ENCODE measurements around the gene BLZF1.
A peak's percentile ranks its signal among the peaks of the same experiment; 100 is the strongest.
"Not testable (repeated sequence)": the region's sequence is repeated elsewhere in the genome, so short reads cannot be mapped to it uniquely, and the experiment has no call there.

Gene BLZF1

DNA sequence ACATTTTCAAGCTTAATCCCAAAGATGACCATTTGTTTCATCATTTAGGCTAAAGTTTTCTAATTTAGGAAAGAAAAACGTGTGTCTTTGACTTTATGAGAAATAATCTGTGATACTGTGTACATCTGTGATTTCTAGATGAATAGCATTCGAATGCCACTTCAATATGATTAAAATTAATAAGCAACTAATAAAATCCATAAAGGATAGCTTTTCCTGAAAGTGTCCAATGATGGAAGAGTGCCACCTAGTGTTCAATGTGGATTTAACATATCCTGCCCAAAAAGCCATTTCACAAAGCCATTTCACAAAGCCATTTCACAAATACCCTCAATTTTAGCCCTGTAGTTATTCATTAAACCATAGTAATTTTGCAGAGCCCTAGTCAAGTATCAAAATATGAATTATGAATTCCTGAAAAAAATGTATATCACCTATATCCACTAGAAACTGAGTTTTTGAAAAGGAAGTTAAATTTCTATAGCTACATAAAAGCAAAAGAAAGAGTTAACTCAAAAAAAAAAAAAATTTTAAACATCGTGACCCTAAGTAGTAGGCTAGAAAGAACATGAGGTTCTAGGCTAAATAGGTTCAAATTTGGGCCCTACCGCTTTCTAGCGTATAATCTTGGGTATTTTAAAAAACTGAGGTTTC, 19.5 kb upstream of the BLZF1 start:
- peak in 1 of 3 donors; percentile 49 for DNase-seq (ENCODE audit: low read depth in 2 of 3, low spot score in 1 of 3)

DNA sequence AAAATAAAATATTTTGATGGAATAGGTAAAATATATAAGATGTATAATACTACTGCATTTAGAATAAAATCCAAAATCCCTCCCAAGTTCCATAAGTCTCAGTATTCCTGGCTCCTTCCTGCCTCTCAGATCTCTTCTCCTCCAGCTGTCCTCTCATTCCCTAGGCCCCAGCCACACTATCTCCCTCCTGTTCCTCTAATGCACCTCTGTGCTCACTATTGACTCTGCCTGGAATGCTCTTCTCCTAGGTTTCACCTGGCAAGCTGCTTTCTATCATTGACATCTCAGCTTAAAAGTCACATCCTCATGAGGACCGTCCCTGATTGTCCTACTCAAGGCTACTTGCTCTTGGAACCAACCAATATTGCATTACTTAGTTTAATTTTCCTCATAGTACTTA, 7.6 kb upstream of the BLZF1 start:
- DNase-seq (ENCODE audit: low read depth in 2 of 3, low spot score in 1 of 3), result no peak

GRCh38 chr1:169361281-169361680, 6.7 kb upstream of the BLZF1 start:
- DNase-seq (ENCODE audit: low read depth in 2 of 3, low spot score in 1 of 3), result no peak

- peak in 1 of 3 donors; percentile 20 for DNase-seq (ENCODE audit: low read depth in 2 of 3, low spot score in 1 of 3)
These were observed 4.8 kb upstream of the BLZF1 start for GRCh38 chr1:169363046-169363730.

DNA sequence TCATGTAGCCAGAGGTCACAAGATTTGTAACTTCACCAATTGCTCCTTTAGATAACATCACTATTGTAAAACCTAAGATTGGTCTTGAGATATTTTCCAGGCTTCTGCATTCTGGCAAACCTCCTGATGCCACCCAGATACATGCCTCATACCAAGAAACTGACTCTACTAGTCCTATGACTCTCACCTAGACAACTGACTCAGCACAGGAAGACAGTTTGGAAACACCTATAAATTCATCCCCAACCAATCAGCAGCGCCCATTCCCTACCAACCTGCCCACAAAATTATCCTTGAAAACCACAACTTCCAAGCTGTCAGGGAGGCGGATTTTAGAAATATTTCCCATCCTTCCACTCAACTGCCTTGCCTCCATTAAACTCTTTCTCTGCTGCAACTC, 3.0 kb upstream of the BLZF1 start:
- DNase-seq (ENCODE audit: low read depth in 2 of 3, low spot score in 1 of 3), result no peak

- no peak for DNase-seq (ENCODE audit: low read depth in 2 of 3, low spot score in 1 of 3)
These were observed 804 bp upstream of the BLZF1 start for GRCh38 chr1:169367096-169367685.

- peak in 1 of 3 donors; percentile 15 for DNase-seq (ENCODE audit: low read depth in 2 of 3, low spot score in 1 of 3)
These were observed 393 bp downstream of the BLZF1 start for GRCh38 chr1:169368406-169368769.

DNA sequence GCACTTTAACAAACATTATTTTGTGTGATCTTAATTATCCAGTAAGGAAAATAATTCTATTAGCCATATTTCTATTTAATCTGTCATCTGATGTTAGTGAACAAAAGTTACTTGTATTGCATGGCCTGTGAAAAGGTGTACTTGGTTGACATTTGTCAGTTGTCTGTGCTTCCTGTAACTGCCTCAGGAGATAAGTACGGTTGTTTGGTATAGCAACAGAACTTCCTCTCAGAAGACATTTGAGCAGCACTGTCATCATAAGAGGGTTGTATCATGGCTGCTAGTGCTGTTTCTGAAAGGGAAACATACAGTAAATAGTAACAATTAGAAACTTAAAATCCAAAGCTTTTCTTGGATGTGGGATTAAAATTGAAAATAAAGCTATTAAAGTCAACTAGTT, 3.4 kb downstream of the BLZF1 start:
- DNase-seq (ENCODE audit: low read depth in 2 of 3, low spot score in 1 of 3), result no peak

GRCh38 chr1:169381162-169381561, 13.2 kb downstream of the BLZF1 start:
- no peak for DNase-seq (ENCODE audit: low read depth in 2 of 3, low spot score in 1 of 3)

DNA sequence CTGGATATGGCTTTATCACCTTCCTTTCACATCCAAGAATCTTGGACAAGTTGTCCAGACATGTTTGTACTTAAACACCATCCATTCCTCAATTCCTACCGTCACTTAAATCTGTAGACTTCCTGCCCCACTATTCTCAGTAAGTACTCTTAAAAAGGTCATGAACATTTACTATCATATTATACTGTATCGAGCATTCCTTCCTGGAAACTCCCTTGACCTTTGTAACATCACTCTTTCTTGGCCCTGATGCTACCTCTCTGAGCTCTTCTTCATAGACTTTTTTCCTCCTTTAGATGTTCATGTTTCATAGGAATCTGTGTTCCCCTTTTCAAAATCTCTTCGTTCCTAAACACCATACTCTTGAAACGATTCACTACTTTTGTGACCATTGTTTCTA, 15.5 kb downstream of the BLZF1 start:
- no peak for DNase-seq (ENCODE audit: low read depth in 2 of 3, low spot score in 1 of 3)

DNA sequence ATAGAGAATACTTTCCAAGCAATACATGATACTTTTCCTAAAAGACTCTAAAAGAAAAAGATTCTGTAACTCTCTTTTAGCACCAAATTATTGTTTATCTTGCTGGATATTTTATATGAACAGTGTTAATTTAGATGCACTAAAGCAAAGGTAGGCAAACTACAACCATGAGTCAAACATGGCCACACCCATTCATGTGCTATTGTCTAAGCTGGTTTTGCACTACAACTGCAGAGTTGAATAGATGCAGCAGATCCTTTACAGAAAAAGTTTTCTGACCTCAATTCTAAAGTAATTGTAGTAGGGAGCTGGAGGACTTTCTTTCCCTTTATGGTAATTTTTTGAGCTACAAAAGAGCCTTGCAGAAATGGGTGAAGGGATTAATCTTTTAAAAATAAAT, 19.4 kb downstream of the BLZF1 start:
- no peak for DNase-seq (ENCODE audit: low read depth in 2 of 3, low spot score in 1 of 3)

- DNase-seq (ENCODE audit: low read depth in 2 of 3, low spot score in 1 of 3), result no peak
These were observed 22.3 kb downstream of the BLZF1 start for GRCh38 chr1:169390303-169390702.

DNA sequence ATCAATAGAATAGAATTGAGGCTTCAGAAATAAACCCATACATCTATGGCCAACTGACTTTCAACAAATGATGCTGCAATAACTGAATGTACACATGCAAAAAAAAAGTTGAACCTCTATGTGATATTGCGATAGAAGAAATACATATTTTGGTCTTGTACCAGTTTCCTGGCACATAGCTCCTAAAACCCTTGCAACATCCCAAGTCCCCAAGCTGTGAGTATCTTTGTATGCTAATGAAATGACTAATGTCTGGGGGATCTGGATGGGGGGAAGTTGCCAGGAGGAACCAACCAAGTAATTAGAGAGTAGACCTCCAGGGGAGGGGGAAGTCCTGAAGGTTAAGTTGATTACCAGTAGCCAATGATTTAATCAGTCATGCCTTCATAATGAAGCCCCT, 24.4 kb downstream of the BLZF1 start:
- DNase-seq (ENCODE audit: low read depth in 2 of 3, low spot score in 1 of 3), result no peak

- no peak for DNase-seq (ENCODE audit: low read depth in 2 of 3, low spot score in 1 of 3)
These were observed 28.0 kb downstream of the BLZF1 start for GRCh38 chr1:169395955-169396354.

GRCh38 chr1:169402578-169402977, 34.6 kb downstream of the BLZF1 start:
- not testable (repeated sequence) for DNase-seq (ENCODE audit: low read depth in 2 of 3, low spot score in 1 of 3)

DNA sequence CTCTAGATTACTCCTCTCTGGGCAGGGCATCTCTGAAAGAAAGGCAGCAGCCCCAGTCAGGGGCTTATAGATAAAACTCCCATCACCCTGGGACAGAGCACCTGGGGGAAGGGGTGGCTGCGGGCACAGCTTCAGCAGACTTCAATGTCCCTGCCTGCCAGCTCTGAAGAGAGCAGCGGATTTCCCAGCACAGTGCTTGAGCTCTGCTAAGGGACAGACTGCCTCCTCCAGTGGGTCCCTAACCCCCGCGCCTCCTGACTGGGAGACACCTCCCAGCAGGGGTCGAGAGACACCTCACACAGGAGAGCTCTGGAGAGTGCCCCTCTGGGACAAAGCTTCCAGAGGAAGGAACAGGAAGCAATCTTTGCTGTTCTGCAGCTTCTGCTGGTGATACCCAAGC, 40.3 kb downstream of the BLZF1 start:
- not testable (repeated sequence) for DNase-seq (ENCODE audit: low read depth in 2 of 3, low spot score in 1 of 3)

DNA sequence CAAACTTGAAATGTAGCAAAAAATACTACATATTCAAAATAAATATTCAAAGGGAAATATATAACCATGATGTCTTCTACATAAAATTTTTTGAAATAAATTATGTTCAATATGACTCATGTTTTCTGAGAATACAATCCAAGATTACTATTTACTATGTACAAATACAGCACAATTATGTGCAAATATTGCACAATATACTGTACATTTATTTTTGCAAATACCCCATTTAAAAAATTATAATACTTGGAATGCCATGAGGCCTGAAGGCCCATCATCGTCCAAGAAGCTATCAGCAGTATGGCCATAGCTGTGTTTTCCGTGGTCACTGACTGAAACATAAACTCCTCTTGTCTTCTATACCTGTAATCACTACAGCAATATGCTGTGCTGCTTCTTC, 47.0 kb downstream of the BLZF1 start:
- DNase-seq (ENCODE audit: low read depth in 2 of 3, low spot score in 1 of 3), result no peak

DNA sequence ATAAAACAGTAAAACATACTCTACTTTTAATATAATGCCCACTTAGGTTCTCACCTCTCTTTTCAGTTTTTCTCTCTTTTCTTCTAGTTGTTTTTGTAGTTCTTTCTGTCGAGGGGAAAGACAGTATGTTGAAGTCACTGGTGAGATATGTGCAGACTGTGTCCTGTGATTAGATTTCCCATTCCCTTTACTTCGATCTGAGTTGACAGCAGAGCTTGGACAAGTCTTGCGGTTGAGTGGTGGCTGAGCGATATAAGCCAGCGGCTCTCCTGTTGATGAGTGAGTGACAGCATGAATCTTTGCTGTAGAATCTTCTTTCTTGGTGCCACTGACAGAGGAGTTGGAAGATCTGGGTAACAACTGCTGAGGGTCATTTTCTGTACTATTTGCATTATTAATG, 53.3 kb downstream of the BLZF1 start:
- DNase-seq (ENCODE audit: low read depth in 2 of 3, low spot score in 1 of 3), result no peak

- DNase-seq (ENCODE audit: low read depth in 2 of 3, low spot score in 1 of 3), result no peak
These were observed 58.2 kb downstream of the BLZF1 start for GRCh38 chr1:169426174-169426705.

- DNase-seq (ENCODE audit: low read depth in 2 of 3, low spot score in 1 of 3), result peak; percentile 30 to 57 (median 48)
These were observed 59.2 kb downstream of the BLZF1 start, which contains the start of gene CCDC181 for GRCh38 chr1:169427081-169427641. CCDC181 (minus strand) TSS chr1:169427474; CDS start chr1:169424927, 2,547 bp downstream.

Data from stimulated activated CD4-positive, alpha-beta T cell treated with anti-CD3 and anti-CD28 coated beads, Interleukin-12 subunit alpha, Interleukin-12 subunit beta, amount 100 ng/mL, for 48 hours (primary cell).